Stimulated activated naive CD4-positive, alpha-beta T cell (primary cell): ENCODE measurements around the gene SURF1.

Source experiments
- DNase-seq, 6 experiments: peaks; one replicate each; lab custom pipeline; 2025; lab: John Stamatoyannopoulos, UW

SURF1 gene

DNA sequence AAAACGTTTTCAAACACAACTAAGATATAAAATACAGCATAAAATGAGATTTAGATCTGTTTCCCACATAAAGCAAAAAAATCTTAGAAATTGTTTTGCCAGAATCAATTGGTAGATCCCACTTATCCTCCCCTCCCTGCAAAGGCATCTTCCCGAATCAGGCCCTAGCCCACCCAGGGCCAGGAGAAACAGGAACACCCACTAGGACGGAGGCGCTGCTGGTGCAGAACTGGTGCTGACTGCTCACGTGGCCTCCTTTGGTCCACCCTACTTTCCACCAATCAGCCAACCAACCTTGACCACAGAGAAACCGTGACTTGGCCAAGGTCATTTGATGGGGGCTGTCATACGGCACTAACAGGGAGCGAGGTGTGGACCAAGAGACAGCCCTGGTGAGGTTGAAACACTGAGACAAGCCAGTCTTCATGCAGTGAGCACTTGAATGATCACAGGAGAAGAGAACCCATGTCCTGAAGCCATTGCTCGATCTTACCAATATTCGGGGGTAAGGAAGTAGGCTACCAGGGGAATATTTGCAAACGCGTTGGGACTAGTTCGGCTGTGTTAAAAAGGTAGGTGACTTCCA is 5.3 kb upstream of the SURF1 start:
- DNase-seq = no peak

DNA sequence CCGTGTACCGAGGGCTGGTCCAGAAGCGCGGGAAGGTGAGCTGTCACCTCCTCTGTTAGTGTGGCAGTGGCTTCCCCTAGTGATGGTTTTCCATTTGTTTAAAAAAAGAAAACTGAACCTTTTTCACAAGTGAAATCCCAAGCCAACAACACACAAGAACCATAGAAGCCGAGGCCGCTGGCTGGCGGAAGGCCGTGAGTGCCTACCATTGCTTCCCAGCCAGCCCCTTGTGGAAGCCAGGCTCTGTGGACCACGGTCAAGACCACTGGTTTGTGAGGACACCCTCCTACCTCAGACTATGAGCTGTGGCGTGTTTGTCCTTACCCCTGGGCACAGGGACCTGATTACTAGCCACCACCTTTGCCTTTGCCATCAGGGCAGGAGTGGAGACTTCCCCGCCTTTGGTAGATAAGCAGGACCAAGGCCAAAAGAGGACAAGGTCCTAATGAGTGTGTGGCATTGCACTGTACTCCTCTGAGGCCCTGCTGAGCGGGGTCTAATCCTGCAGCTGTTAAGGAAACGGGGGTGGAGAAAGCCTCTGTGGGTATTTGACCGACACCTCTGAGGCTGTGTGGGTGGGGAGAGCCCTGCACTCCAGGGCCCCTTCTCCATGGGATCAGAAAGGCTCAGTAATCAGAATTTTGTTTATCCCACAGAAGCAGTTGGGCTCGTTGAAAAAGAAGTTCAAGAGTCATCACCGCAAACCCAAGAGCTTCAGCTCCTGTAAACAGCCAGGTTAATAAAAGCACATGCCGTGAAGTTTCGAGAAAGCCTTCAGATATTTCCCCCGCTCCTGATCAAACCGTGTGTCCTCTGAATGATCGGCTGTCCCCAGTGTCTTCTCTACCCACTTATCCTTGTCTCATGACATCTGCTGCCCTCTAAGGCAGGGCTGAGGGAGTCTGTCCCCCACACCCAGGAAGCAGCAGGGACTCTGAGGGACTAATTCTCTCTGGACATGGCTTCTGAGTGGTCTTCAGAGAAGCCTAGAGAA is 4.4 kb upstream of the SURF1 start:
- no peak for DNase-seq

DNA sequence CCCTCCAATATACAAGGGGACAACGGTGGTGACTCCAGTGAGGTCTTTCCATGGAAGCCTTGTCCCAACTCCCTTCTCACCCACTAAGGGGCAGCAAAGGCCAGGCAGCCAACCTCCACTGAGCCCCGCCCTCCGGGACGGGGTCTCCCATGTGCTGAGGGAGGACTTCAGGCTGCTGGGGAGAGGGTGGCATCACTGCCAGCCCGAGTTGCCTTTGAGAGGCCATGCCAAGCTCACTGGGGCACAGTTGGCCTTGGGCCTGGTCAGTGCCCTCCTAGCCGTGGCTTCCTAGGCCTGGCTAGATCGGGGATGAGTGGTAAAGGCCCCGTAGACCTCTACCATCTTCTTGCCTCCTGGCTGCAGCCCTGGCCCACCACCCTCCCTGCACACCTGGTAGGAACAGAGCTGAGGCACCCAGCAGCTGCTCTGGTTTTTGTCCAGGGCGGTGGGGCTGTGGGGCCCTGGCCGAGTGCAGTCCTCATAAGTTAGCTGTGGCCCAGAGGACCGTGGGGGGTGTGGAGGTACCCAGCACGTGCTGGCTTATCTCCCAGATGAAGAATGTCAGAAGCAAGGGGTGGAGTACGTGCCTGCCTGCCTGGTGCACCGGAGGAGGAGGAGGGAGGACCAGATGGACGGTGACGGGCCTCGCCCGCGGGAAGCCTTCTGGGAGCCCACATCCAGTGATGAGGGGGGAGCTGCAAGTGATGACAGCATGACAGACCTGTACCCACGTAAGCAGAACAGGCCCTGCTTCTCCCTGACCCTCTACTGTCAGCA is 3.3 kb upstream of the SURF1 start:
- DNase-seq = no peak

DNA sequence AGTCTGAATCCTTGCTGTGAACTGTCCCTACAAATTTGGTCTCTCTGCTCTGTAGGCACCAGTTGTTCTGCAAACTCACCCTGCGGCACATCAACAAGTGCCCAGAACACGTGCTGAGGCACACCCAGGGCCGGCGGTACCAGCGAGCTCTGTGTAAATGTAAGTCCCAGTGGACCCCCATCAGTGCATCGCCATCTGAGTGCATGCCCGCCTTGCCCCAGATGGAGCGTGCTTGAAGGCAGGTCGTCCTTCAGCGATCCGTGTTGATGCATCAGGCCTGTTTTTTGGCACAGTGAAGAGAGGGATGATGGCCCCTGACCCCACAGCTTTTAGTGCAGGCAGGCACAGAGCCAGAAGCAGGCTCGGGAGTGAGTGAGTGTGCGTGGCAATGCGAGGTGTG is 1.4 kb upstream of the SURF1 start:
- DNase-seq = no peak

DNA sequence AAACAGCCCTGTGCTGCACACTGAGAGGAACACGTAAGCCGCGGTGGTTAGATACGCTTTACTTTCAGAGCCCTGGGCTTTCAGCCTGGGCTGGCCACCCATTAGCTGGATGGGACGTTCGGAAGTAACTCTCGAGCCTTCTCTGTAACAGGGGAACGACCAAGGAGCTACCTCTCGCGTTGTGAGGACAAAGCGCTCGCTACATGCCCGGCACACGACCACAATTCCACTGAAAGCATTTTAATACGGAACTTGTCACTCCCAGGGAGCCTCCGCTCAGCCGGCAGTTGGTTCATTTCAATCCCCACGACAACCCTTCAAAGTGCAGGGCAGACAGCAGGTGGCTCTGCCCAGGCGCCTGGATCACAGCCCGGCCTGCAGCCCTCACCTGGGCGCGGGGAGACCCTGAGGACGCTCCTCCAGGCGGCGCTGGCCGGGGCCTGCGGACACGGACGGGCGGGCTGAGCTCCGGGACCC is 368 bp downstream of the SURF1 start:
- peak in 1 of 6 experiments; percentile 58 for DNase-seq

DNA sequence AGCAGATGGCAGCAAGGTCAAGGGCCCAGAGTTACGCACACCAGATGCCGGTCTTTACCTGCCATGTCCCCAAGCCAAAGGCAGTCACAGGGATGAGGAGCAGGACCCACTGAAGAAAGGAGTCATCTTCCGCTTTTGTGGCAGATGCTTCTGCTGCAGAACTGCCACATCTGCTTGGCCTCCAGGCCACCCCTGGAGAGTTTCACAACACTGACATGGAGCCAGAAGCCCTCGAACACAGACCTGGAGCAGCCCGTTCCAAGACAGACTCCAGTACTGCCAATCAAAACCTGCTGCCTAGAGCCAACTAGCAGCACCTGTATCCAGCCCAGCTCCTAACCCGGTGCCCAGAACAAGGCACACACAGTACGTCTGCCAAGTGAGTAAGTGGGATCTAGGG is 1.5 kb downstream of the SURF1 start:
- DNase-seq = no peak

DNA sequence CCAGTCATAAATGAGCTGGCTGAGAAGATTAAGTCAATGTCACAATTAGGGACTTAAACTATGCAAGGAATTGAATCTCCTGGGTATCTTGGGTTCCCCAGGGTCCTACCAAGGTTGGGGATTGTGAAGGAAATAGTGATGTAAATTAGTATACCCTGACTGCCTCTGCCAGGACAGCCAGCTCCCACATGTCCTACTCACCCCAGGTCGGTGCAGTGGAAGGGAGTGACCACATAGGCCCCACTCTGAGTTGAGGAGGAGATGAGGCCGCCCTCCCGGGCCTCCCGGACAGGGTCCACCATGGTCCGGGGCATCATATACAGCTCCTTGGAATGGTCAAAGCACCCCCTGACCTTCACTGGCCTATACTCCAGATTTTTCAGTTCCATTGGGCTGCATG is 2.7 kb downstream of the SURF1 start:
- DNase-seq = no peak

DNA sequence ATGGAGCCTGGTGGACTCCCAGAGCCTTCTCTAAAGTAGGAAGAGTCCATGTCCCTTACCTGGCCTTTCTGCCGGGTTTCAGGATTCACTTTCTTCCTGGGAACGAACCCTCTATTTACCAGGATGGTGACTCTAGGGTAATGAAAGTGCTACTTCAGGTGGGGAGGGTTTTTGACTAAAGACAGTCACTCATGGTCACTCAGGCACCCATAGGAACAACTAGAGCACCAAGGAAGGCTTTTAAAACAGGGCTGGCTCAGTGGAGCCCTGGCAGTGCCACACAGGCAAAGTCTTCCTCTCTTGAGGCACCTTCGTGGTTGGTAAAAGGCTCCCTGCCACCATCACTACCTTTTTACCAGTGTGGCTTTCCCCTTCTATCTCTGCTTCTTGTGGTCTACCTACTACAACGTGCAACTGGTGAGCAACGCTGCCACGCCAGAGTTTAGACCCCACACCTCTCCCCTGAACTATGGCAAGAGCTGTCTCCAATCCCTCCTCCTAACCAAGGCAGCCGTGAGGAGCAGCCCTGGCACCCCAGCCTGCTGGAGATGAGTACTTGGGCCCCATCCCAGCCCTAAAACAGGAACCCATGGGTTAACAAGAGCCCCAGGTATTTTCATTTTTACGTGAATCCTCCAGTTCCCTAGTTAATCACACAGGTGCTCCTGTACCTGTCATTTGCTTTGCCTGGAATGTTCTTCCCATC is 3.5 kb downstream of the SURF1 start:
- no peak for DNase-seq

DNA sequence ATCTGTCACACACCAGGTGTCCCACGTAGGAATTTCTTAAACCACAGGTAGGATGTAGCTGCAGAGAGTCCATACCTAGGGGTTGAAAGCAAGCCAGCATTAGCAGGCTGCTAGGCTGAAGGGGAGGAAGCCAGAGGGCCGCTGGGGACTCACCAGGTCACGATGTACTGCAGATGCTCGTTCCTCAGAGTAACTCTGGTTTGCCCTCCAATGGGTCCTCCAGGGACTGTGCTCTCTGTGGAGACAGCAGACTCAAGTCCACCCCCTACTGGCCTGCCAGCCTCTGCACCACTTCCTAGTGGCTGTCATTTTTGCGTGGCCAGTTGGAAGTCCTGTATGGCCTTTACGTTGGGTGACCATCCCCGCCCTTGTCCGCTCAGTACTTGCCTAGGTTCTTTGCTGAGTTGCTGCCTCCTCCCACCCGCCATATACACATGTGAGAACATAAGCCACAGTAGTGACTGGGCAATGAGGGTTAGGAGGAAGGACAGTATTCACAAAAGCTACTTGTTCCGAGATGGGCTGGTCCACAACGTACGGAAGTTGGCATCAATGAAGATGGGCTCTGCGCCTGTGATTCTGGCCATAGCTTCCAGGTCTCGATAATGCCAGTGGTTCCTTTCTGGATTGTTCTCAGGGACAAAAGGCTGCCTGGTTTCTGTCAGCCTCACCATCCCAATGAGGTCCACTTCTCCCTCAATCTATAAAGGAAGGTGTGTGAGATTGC is 4.2 kb downstream of the SURF1 start:
- peak in 1 of 6 experiments; percentile 11 for DNase-seq

DNA sequence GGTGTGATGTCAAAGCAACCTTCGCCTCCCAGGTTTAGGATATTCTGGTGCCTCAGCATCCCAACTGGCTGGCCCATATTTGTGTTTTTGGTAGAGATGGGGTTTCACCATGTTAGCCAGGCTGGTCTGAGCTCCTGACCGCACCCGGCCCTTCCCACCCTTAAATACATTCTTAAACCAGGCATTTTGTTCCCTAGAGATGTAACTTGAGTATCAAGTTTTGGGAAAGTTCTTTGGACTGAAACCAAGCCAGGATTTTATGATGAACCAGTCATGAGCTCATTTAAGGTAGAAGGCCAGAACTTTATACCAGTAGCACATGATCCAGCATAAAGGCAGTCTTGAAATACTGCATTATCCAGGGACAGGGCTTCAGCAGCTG is 4.8 kb downstream of the SURF1 start:
- DNase-seq = no peak

DNA sequence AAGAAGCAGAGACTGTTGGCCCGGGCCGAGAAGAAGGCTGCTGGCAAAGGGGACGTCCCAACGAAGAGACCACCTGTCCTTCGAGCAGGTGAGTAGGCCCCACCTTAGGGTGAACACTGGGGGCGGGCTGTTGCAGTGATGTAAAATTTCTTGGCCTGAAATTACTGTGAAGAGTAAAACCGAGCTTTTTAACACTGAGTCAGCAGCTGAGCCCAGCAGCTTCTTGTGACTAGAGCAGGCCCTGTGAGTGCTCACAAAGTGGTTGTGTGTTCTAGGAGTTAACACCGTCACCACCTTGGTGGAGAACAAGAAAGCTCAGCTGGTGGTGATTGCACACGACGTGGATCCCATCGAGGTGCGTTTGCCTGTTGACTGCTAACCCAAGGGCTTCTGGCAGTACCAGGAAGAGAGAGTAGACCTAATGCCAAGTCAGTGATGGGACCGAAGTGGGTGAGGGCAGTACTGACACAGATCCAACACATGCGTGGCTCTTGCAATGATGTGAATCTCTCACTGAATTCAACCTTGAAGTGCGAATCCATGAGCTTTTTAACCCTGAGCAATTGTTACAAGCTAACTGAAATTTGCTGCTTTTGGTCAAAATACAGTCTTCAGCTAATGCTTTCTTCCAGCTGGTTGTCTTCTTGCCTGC is 6.2 kb downstream of the SURF1 start:
- DNase-seq = no peak

DNA sequence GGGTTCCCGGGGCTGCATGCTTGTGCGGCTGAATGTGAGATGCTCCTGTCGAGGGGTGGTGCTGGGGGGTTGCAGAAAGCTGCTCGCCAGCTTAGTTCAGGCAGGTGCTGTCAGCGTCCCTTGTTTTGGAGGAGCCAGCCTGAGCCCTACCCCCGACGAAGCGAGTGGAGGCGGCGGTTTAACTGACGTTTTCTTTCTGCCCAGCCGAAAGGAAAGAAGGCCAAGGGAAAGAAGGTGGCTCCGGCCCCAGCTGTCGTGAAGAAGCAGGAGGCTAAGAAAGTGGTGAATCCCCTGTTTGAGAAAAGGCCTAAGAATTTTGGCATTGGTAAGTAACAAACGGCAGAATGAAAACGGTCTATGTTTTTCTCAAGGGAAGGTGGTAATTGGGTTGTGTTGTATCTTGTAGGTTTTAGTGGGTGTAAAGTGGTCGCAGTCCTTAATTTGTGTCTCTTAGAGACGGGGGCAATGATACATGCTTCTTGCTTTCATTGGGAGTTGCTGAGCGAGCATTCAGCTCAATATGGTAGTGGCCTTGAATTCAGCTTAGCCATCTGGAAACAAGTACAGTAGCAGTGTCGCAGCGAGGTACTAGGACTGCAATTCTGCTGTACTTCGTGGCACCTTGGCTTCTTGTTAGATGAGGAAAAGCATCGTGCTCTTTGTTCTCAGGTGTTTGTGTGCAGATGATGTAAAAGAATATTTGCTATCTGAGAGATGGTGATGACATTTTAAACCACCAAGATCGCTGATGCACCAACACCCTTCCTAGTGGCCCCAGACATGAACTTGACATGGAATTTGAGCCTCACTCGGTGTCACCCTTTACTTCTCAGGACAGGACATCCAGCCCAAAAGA is 7.3 kb downstream of the SURF1 start:
- no peak for DNase-seq

DNA sequence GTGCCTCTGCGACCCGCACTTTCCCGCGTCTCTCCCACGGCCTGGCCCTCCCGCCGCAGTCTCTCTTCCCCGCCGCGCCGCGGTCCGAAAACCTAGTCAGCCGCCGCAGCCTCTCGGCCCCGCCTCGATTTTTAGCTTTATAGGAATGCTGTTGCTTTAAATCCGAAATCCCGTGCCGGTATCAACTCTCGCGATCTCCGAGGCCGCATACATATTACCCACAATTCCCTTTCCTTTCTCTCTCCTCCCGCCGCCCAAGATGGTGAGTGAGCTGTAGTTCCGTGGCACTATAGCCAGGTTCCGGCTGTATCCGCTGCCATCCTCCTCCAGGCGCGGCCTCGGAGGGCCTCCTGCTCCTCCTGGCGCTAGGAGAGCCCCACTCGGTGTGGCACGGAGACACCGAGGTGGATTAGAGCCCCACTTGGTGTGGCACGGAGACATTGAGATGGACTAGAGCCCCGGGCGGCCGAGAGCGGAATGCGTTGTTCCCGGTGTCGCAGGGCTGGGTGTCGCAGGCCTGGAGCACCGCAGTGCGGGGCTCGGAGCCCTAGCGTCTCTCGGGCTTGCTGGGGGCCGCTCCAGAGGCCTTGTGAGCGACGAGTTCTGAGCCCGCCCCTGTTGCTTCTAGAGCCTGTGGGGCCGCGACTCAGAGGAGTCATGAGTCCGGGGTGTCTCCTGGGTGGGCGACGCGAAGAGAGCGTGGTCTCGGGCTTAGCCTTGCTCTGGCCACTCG is 8.1 kb downstream of the SURF1 start, which contains the start of the genes MED22 and RPL7A:
TSS of gene MED22 (minus strand) at position 147 of the 733 bp plus-strand sequence. CDS start 1,469 bp downstream, outside the sequence.
TSS of gene RPL7A (plus strand) at position 234 of the 733 bp plus-strand sequence. CDS start at position 260, 26 bp downstream.
- peak; percentile 85 to 92 (median 90) for DNase-seq

DNA sequence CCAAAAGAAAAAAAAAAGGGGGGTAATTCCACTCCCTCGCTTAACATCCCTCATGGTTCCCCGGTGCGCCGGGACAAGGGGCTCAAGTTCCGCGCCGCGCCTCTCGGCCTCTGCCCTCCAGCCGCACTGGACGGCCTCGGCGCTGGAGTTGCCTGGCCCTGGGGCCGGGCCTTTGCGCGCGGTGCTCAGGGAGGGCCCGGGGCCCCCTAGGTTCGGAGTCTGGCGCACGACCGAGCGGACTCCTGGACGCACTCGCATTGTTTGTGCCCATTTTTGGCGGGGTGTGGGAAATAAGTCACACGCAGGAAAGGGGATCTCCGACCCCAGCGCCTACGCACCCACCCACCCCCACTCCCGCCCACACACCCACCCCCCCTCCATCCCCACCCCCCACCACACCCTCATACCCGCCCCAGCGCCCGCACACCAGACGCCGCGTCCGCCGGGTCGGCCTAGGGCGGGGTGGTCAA is 8.7 kb downstream of the SURF1 start:
- peak in 5 of 6 experiments; percentile 39 to 67 (median 59) for DNase-seq

DNA sequence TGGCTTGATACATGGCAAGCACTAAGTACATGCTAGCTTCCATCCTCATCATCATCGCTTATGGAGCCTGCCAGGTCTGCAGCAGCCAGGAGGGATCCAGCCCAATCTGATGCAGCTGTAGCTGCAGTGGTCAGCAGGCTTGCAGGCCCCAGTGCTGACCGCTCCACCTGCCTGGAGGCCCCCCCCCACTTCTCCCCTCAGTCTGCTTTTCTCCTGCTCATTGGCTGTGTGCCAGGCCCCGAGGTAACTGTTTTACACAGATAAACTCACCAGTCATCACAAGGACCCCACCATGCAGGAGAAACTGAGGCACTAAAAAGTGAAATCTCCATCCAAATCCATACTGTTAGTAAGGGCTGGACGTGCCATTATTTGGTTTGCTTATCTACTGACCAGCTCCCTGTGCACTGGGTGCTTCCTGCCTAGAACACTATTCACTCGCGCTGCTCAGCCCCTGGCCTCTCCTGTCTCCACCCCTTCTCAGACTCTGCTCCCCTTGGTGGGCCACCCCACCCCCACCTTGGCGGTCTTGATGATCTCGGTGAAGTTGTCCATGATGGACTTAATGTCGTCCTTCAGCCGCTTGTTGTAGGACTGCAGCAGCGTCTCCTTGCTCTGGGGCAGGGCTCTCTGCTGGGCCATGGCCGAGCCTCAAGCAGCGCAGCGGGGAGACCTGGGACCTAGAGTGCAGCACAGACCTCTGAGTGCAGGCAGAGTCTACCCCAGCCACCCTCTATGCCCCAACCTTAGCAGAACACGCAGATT is 10.1 kb downstream of the SURF1 start:
- no peak for DNase-seq

DNA sequence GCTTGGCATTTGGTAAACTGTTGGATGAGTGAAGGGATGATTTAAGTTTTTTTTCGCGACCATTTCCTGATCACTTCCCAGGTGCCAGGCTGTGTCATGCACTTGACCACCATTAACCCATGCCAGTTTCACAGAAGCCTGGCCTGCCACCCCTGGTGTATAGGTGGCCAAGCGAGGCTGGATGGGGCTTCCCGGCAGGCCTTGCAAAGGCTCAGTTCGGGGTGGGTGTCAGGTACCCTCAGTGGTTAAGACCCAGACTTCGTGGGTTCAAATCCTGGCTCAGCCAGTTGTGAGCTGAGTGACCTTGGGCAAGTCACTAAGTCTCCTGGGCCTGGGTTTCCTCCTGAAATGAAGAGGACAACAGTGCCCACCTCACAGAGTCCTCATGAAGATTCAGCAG is 10.7 kb downstream of the SURF1 start:
- no peak for DNase-seq

DNA sequence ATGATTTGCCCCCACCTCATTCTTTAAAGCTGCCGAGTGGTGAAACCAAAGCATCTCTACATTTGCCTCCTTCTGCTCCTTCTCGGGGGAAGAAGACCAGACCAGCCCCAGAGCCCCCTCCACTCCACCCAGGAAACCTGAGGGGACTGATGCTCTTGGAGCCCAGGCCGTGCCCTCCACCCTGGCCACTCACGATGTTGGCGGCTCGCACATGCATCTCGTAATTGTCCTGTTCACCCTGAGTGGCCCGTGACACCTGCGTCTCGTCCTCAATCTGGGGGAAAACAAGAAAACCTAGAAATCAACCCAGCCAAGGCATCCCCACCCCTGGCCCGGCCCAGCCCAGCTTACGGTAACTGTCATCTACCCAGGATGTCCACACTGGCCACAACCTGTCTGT is 11.3 kb downstream of the SURF1 start:
- DNase-seq = no peak

DNA sequence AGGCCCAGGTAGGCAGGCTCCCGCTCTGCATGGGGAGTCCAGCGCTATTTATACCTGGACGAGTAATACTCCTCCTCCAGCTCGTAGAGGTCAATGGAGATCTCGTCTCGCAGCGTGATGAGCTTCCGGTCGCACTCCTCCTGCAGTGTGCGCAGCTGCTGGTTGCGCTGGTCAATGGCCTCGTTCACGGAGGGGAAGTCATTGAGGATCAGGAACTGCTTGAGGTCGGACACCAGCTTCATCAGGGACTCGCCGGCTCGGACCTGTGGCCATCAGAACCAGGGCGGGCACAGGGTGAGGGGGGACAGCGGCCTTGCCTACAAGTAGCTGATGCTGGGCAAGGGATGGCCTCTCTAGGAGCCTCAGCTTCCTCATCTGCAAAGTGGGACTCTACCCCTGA is 12.2 kb downstream of the SURF1 start:
- no peak for DNase-seq
